Stimulated activated CD8-positive, alpha-beta memory T cell treated with anti-CD3 and anti-CD28 coated beads, Interleukin-7, amount 100 ng/mL, for 4 hours (primary cell): ENCODE measurements around the gene PMP22.
A peak's percentile ranks its signal among the peaks of the same experiment; 100 is the strongest.

Experiments
- DNase-seq, 2 donors: peaks; one replicate each; pipeline ENCODE4 v3.0.0-alpha.2; 2020; ENCODE audit warnings: low read depth in 2 of 2

PMP22 gene

DNA sequence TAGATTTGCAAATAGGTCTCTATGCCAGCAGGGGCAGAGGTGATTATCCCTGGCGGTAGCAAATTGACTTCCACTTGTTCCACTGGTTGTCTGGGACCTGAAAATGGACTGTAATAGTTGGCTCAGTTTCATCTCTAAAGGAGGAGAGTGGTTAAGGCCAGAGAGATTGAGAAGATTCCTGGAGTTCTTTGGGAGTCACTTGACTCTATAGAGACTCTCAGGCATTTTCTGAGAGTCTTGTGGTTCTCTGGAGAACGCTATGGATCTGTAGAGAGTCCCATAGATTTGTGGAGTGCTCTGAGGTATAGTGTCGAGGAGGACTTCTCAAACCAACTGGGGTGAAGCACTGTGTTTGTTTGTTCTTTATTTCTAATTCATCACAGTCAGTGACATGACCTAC lies 8.9 kb upstream of the PMP22 start:
- no peak for DNase-seq

DNA sequence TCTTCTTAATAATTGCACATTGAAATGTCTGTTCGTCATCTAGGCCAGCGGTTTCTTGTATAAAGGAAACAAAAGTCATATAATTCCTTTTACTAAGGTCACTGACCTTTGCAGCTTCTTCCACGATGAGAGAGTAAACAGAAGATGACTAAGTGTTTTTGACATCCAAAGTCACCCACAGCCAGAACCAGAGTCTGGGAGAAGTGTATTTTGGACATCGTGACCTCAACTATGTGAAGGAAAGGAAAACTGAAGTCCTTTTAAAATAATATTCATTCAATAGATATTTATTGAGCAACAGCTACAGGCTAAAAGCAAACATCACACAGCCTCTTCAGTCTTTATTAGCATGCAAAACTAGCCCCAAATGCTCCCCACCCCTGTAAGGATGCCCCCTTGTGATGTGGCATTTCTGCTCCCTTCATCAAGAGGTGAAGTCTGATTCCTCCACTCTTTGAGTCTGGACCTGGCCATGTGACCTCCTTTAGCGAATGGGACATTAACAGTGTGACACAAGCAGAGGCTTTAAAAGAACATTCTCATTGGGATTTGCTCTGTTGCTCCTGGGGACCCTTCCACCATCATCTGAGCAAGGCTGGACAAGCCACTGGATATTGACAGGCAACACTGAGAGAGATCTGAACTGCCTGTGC lies 8.1 kb upstream of the PMP22 start:
- DNase-seq, result no peak

DNA sequence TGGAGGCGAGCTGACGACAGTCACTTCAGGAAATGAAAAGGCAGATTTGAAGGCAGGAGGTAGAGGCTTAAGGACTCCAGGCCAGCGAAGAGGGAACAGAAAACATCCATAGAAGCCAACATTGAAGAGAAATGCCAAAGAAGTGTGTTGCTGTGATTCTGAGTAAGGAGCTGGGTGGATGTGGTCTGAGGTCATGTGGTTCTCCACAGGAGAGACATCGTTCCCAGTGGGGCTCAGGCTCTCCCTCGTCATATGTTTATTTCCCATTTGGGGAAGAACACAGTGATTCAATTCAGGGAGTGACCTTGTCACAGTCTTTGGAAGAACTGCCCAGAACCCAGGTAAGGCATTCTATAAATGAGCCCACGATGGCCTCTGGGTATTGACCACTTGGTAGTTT lies 6.6 kb upstream of the PMP22 start:
- DNase-seq, result no peak

DNA sequence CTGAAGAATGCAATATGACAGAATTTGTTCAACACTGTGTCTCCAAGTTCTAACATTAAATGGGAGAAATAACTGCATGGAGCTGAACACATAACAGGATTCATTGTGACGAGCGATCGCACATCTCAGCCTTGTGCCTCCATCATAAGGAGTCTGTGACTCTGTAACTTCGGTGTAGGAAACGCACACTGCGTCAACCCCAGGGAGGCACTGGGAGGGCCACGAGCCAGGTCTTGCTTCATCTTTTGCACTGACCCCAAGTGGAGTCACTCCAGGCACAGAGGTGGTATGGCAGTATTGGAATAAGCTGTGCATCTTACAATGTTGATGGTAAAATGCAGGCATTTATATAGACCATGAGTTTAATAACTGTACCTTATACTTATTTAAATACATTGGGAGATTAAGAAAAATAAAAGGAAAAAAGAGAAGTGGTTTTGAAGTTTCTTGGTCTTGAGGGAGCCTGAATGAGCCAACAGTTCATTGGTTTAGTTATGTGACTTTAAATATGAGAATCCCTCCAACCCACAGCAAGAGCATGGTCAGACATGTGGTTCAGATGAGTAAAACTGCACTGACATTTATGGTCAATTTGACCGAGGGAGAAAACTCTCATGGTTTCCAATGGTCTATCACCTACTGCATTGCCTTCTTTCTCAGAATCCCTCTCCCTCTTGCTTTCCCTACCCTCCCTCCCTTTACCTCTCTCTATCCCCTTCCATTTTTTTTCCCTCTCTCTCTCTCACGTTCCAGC lies 5.7 kb upstream of the PMP22 start:
- no peak for DNase-seq

DNA sequence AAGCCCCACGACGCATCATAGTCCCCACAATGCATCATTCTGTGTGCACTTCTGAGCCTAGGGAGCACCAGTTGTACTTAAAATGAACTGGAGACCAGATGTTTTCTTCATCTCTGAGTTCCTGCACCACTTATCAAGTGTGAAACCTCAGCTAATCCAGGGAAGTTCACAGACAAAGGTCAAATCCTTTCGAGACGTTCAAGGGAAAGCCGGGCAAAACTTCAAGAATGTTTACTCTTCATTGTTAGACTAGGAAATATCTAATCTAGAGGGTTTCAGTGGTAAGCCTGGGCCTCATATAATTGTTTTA lies 4.6 kb upstream of the PMP22 start:
- no peak for DNase-seq

DNA sequence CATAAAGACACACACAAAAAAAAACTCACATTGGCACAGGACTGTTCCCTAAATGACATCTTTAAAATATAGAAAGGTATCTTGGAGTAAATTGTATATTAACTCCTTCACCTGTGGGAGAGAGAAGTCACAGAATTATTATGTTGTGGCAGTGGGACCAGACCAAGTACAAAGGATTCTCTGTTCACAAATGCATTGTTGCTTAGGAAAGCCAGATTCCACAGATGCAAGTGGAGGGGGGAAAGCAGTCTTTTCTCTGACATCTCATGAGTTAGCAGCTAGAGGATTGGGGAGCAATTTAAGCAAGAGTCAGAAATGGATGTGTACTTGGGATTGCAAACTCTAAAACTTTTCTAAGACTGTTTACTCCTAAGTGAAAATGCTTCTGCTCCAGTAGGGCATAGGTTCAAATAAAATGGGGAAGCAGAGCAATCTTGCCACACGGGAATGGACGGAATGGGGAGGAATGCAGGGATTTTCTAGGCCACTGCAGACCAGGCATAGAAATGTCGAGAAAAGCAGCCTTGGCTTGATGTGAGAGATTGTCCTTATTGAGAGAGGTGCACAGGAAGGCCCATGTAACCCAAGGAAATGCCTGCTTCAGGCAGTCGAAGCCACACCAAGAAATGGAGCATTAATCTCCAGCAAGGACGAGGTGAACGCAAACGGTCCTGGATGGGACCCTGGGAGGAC lies 4.1 kb upstream of the PMP22 start:
- DNase-seq, result no peak

DNA sequence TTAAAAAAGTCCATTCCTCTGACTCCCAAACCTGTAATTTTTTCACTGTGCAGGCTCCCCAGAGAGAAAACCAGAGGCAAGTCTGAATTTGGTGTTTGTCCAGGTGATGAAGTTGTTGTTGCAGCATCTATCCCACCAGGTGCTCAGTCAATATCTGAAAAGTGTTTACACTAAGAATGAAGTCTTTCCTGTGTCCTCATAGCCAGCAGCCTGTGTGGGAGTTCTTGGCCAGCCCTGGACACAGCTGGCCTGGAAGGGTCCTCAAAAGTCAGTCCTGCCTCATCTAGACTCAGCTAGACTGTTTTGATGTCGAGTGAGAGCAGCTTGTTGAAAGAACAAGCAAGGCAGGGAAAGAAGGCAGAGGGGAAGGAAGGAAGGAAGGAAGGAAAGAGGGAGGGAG lies 3.3 kb upstream of the PMP22 start:
- DNase-seq, result no peak

DNA sequence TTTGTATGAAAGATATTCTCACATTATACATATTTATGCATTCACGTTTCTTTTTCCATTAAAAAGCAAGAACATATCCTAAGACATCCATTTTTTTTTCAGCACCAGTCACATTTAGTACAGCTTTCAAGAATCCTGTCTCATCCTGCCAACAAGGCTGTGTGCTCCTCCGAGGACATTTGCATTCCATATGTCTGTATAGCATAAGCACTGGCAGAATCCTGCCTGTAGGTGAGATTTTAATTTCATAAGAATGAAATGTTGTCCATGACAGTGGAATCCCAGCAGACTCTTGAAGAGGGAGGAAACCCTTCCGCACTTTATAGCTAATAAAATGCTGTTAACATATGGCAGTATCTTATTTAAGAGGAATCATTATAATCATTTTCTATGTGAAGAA lies 2.9 kb upstream of the PMP22 start:
- DNase-seq, result no peak

DNA sequence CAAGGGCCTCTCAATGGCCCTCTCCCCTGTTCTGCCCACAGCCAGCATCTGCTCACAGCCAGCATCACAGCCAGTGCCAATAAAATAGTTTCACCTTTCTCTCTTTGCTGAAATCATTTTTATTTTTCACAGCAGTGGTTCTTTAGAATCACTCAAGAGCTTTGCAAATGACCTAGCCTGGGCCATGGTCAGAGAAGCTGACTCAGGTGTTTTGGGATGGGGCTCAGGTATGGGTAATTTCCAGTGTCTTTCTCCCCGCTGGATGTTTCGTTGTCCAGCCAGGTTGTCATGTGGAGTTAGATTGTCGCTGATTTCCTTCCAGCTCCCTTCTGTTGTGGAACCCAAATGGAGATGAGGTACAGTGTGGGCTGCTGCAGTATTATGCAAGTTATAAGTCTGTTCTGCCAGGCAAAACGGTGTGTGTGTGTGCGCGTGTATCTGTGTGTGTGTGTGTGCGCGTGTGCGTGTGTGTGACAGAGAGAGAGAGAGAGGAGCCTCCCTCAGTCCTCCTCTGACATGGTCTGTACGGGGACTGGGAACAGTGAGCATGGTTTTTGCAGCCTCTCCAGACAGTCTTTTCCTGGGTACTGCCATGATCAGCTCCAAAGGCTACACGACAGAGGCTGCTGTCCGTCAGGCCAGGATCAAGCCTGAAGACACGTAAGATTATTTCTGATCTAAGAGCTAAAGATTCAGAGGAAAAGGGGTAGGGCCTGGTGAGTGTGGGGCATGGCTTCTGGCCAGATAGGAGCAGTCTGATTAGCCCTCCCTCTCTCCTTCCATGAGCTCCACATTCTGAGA lies 1.4 kb upstream of the PMP22 start:
- DNase-seq, result no peak

DNA sequence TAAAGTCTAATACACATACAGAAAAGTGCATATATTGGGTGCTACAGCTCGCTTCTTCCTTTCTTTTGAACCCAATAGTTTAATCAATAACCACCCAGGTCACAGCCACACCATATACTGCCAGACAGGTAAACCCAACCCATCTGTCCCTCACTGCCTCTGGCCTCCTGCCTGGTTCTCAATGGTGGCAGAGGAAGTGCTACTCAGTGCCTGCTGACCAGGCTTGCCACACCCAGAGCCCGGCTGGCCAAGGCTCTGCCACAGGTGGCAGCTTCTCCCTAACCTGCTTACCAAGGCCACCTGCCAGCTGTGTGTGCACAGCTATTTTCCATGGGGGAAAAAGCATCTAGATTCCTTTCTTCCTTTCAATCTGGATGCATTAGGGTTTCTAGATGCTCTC lies 584 bp downstream of the PMP22 start:
- no peak for DNase-seq

DNA sequence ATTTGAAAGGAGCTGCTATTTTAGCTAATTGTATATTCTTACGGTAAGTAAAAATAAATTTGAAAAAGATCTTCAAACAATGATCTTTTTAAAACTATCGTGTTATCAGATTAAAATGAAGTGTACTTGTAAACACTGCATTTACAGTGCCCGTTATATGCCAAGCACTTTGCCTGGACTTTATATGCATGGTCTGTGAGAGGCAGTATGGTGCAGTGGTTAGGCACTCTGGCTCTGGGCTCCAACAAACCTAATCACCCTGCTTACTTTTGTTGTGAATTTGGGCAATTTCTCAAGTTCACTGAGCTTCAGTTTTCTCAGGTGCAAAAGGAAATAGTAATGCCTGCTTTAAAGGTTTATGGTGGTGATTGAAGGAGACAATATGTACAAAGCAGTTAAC lies 1.4 kb downstream of the PMP22 start:
- no peak for DNase-seq

DNA sequence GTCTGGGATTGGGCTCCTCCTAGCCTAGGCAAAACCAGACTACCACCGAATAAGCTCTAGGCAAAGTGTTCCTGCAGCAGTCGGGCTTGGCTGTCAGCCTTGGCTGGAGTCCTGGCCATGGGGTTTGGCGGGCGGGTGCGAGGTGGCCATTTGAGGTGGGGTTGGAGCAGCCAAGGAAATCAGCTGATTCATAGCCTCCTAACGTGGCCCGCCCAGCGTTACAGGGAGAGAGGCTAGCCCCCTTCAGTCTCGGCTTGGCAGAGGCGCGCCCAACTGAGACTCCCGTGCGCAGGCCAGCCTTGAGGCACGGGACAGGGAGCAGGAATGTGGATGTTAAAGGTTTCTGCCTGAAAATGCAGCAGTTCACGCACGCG lies 1.9 kb downstream of the PMP22 start:
- no peak for DNase-seq

DNA sequence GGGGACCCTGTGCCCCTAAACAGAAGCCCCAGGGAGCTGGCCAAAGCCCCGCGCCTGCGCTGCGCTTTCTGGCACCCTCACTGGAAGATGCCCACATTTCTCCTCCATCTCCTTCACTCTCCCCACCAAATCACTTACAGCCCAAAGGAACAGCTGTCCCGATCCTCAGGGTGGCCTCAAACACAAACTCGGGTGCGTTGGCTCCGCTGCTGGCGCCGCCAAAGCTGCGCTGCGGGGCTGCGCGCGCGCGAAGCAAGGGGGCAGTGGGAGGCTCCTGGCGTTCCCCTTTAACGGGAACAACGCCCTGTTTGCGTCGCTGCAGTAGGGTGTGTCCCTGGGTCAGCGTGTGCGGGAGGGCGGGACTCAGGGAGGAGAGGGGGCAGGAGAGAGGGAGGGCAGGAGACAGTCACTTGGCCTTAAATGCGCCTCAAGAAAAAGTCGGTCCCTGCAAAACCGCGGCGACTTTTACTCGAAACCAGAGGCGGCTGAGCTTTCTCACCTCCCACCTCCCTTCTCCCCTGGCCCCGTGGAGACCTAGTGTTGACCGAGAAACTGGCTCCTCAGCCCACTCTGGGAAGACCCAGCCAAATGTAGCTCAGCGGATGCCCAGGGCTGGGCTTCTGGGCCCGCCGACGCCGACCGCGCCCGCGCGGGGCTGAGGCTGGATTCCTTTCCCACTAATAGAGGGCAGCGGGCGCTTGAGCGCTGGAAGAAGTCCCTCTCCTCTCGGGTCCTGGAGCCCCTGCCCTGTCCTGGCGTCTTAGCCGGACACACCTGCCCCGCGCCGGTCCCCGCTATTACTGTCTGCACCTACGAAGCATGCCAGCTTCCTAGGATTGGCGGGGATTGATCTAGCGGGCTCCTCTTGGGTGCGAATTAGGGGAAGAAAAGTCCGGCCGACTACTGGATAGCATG lies 2.6 kb downstream of the PMP22 start:
- no peak for DNase-seq

DNA sequence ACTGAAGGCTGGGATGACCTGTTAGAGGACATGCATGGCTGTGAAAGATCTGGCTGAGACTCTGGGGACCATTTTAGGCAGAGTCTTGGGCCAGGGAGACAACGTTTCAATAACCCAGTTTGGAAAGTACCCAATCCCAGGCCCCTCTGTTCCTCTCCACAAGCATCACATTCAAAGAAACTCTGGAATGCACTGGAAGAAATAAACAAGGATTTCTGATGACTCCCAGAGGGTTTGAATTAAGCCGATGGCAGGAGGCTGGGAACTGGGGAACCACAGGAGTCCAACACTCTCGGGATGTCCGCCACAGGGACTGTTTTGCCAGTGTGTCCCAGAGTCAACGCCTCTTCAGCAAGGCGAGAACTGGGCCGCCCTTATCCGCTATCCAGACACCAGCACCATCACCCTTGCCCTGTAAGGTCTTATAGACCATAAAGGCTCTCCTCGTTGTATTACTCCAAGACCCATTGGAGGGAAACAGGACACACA lies 3.3 kb downstream of the PMP22 start:
- DNase-seq, result no peak

DNA sequence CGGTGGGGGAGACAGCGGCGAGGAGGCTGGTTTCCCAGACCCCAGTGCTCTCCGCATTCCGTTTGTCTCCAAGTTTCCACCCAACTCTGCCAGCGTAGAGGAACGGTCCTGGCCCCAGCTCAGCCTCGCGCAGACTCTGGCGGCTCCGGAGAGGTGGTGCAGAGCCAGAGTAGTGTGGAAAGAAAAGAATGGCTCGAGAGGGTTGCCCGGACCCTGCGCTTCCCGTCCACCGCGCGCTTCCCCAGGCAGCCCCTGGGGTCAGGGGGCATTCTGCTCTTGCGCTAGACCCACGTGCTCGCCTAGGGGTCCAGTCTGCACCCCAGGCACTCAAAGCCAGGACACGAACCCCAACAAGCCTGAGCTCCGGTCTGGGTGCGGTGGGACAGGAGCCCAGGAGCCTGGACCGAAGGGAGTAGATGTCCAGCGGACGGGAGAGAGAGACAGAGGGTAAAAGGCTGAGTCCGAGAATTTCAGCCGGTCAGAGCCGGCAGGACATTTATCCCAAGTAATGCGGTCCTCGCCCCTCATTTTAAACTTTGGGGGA lies 3.8 kb downstream of the PMP22 start:
- no peak for DNase-seq

DNA sequence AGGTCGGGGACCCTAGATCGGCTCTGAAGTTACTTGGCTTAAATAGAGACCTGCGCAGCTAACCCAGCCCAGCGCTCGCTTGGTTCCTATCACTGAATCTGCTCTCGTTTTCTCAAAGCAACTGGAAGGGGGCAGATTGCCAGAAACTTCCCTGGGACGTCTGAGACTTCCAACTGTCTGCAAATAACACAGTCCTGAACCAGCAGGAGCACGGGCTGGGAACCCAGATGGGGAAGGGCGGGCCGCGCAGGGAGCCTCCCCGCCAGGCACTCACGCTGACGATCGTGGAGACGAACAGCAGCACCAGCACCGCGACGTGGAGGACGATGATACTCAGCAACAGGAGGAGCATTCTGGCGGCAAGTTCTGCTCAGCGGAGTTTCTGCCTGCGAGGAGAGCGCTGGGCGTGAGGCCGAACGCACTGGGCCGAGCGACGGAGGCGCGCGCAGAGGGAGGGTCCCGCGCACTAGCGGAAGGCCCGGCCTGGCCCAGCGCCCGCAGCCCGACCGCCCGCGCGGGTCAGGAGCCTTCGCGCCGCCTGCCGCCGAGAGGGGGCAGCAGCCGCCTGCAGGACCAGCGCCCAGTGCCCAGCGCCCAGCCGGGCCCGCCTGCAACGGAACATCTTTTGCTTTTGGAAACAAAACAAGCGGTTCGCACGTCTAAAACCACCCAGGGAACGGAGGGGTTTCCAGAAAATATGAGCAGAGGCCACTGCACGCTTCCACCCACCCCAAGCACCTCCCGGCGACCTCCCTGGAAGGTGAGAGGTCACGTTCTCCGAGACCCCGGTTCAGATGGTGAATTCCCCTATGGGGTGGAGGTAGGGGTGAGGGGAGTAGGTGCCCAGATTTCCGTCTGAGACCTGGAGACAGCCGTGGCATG lies 4.5 kb downstream of the PMP22 start:
- DNase-seq, result peak in 1 of 2 donors; percentile 29

DNA sequence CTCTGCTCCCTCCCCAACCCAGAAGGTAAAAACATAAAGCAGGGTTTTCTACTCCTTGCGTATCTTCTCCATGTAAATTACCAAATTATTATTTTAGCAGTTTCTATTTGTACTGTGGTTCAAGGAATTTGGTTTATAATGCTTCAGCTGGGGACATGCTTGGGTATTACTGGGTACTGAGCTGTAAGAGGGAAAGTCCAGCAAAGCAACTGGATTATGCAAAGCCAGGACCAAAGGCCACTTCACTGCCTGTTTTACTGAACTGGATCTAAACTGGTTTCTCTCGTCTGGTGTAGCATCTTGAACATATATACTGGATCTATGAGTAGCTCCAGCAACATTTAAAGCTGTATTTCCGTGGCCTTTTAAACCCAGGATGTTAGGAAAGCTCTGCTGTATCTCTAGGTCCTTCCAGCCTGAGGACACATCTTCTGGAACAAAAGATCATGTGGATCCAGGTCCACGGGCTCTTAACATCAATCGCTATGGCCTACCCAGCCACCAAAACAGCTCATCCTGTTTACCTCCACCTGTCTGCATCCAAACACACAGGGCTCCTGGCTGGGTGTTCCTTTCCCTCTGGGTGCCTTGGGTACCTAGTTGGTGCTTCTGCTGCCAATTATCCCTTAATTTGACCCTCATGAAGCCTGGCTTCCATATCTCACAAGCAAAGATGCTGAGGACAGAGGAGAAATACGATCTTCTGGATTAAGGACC lies 7.2 kb downstream of the PMP22 start:
- DNase-seq, result no peak

DNA sequence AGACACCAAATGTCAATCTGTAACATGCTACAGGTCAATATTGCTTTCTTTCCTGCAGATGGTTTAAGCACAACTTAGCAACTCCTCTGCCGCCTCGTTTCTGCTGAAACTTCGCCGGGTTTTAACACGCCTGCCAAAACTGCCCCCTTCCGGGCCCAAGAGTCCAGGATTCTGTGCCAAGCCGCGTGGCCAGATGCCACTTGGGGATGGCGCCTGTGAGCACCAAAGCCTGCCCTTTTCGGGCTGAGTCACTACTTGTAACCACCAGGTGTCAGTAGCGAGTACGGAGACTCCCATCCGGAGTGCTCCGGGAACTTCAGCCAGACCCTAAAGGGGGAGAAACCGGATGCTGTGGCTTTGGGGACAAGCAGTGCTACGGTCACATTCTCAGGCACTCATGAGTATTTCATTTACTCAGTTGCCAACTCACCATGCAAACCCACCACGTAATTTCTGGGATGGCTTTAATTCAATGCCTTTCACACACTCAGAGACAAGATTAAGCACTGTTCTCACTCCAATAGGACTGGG lies 7.8 kb downstream of the PMP22 start:
- peak; percentile 10 to 20 for DNase-seq

DNA sequence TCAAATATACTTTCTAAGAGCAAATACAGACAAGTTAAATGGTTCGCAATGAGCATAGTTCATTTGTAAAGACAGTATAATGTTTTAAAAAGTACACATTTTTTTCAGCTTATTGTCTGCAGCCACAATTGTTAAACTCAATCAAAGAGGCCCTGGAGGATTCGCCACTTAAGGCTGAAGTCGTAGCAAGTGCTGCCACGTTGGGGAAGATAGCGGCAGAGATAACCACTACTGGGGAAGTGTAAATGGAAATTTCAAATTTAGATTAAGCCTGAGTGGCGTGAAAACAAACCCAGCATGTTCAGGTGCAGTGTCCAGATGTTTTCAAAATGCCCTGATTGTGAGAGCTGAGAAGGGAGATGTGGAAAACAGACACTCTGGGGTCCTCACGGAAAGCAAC lies 8.4 kb downstream of the PMP22 start:
- no peak for DNase-seq
